Measurements from ENCODE around the gene SLFNL1.

The SLFNL1 gene

DNA sequence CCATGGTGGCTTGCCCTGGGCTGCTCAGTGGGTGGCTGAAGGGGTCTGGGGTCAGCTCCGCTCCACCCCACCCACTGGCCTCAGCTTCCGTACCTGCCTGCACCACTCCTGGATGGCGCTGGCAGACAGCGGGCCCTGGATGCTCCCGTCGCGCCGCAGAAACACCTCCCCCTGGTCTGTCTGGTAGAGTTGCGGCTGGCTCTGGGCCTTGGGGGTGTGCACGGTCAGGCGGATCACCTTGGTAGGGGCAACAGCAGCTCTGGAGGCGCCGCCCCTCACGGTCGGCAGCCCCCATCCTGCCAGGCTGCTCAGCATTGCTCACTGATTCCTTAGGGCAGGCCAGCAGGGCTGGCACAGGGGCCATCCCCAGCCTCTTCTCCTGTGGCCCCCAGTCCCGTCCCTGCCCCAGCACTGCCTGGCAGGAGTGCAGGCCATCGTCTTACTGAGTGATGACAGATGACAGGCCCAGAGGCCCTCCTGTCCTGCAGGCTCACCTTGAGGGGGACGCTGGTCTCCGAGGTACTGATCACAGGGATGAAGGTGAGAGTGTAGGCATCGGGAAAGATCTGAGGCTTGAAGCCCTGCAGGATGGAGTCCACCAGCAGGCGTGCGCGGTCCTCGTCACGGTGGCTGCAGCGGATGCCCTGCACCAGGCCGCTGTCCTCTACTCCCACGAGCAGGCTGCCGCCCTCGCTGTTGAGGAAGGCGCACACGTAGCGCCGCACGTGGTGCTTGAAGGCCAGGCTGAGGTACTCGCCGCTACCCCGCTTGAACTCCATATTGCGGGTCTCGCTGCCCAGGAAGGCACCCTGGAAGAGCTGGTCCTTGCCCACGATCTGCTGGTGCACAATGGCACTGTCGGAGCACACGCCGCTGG is 4.1 kb downstream of the SLFNL1 start:
- H3K4me3 ChIP-seq (ENCODE audit: low read depth, low read length), result no peak overlapping the region
- TF ChIP-seq, protein P1, sequence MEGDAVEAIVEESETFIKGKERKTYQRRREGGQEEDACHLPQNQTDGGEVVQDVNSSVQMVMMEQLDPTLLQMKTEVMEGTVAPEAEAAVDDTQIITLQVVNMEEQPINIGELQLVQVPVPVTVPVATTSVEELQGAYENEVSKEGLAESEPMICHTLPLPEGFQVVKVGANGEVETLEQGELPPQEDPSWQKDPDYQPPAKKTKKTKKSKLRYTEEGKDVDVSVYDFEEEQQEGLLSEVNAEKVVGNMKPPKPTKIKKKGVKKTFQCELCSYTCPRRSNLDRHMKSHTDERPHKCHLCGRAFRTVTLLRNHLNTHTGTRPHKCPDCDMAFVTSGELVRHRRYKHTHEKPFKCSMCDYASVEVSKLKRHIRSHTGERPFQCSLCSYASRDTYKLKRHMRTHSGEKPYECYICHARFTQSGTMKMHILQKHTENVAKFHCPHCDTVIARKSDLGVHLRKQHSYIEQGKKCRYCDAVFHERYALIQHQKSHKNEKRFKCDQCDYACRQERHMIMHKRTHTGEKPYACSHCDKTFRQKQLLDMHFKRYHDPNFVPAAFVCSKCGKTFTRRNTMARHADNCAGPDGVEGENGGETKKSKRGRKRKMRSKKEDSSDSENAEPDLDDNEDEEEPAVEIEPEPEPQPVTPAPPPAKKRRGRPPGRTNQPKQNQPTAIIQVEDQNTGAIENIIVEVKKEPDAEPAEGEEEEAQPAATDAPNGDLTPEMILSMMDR (IDR thresholded peaks at IDR 0.05; ENCODE audit: insufficient read depth, low read length, missing control alignments), result no peak
- DNase-seq (ENCODE audit: low read depth, low spot score), result no peak
- ChIA-PET POLR2A (no interaction called here), CTCF (interaction anchor here (2.8 kb wide), 1 partner anchor 13 kb away, joined by 16 read pairs; no protein-coding TSS in a partner anchor)

- DNase-seq (ENCODE audit: low read depth, low spot score), result no peak
- POLR2A ChIA-PET, result no interaction called here
- H3K4me3 ChIP-seq (ENCODE audit: low read depth, low read length), result no peak overlapping the region
- TF ChIP-seq, protein P1 (IDR thresholded peaks at IDR 0.05; ENCODE audit: insufficient read depth, low read length, missing control alignments), result no peak
- CTCF ChIA-PET, result interaction anchor here (2.8 kb wide), 1 partner anchor 11 kb away, joined by 16 read pairs; no protein-coding TSS in a partner anchor
Observed at GRCh38 chr1:41015897-41016470, 5.5 kb downstream of the SLFNL1 start.

DNA sequence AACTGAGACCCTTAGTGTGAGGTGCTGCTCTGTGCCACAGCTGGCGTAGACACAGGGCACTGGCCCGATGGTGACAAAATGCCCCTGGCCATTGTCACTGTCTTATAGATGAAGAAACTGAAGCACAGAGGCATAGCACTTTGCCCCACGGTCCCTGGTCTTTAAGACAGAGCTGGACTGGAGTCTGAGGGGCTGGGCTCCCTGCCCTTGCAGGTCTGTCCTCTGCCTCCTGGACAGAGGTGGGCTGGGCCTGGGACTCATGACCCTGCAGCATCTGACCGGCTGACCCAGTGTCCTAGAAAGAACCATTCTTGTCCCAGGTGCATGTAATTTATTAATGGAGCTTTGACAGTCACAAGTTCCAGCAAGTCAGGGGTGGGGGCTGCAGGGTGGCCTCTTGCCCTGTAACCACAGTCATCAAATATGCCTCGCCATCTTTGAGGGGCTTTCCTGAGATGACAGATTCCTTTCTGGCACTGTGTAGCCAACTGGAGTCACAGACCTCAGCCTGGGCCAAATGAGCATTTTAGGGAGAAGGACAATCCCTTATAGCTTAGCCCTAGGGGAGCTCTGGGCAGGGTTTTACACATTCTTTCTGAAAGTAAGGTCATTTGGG is 6.1 kb downstream of the SLFNL1 start:
- TF ChIP-seq, protein P1 (IDR thresholded peaks at IDR 0.05; ENCODE audit: insufficient read depth, low read length, missing control alignments), result no peak
- ChIA-PET CTCF (interaction anchor here (2.8 kb wide), 1 partner anchor 11 kb away, joined by 16 read pairs; no protein-coding TSS in a partner anchor), POLR2A (no interaction called here)
- DNase-seq (ENCODE audit: low read depth, low spot score), result no peak
- H3K4me3 ChIP-seq (ENCODE audit: low read depth, low read length), result no peak overlapping the region

DNA sequence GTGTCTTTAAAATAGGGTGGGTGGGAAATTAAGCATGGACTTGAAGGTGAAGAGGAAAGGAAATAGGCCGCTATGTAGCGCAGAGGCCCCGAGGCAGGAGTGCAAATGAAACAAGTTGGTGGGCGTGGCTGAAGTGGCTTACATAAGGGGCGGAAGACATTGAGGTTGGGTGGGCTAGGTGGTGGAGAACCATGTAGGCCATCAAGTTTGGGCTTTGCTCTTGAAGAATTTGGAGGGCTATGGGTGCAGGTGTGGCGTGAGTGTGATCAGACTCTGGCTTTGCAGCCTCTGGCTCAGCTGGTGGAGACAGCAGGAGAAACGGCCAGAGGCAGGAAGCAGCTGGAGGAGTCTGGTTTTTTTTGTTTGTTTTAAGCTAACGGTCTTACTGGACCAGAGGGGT is 6.7 kb downstream of the SLFNL1 start:
- POLR2A ChIA-PET, result no interaction called here
- DNase-seq (ENCODE audit: low read depth, low spot score), result no peak
- TF ChIP-seq, protein P1 (IDR thresholded peaks at IDR 0.05; ENCODE audit: insufficient read depth, low read length, missing control alignments), result no peak
- CTCF ChIA-PET, result interaction anchor here (2.8 kb wide), 1 partner anchor 10 kb away, joined by 16 read pairs; no protein-coding TSS in a partner anchor
- H3K4me3 ChIP-seq (ENCODE audit: low read depth, low read length), result no peak overlapping the region

DNA sequence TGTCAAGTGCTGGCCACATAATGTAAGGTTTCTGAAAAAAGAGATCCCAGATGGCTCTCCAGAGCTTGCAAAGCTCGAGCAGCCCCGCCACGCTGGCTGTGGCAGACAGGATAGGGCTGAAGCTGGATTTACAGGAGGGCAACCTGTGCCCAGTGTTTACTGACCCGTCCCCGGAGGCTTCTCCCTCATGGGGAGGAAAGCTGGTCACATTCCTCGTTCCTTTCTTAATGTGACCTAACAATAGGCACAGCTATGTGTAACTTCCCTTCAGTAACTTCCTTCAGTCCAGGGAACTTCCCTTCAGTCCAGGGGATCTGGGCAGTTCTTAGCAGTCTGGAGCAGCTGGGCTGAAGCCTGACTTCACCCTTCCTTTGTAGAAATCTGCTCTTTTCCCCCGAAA is 7.7 kb downstream of the SLFNL1 start:
- no peak overlapping the region for H3K4me3 ChIP-seq (ENCODE audit: low read depth, low read length)
- POLR2A ChIA-PET, result interaction anchor here (0.9 kb wide), 1 partner anchor 10 kb away, joined by 3 read pairs; no protein-coding TSS in a partner anchor
- CTCF ChIA-PET, result interaction anchor here (1.1 to 3.1 kb wide), 2 partner anchors 9 to 10 kb away, joined by 4 to 21 read pairs; partner anchors contain the start of gene SLFNL1
- no peak for DNase-seq (ENCODE audit: low read depth, low spot score)
- TF ChIP-seq, protein P1 (IDR thresholded peaks at IDR 0.05; ENCODE audit: insufficient read depth, low read length, missing control alignments), result no peak

GRCh38 chr1:41013024-41013423 is 8.5 kb downstream of the SLFNL1 start:
- DNase-seq (ENCODE audit: low read depth, low spot score), result no peak
- CTCF ChIA-PET, result interaction anchor here (1.1 to 3.1 kb wide), 2 partner anchors 9 to 10 kb away, joined by 4 to 21 read pairs; partner anchors contain the start of gene SLFNL1
- POLR2A ChIA-PET, result no interaction called here
- TF ChIP-seq, protein P1 (IDR thresholded peaks at IDR 0.05; ENCODE audit: insufficient read depth, low read length, missing control alignments), result no peak
- no peak overlapping the region for H3K4me3 ChIP-seq (ENCODE audit: low read depth, low read length)

Measured in AG04449 (cell line).